Activated naive CD4-positive, alpha-beta T cell (primary cell): ENCODE measurements around the gene PRRC2A.
"Not testable (repeated sequence)": the region's sequence is repeated elsewhere in the genome, so short reads cannot be mapped to it uniquely, and the experiment has no call there.

Experiments used
- DNase-seq, 4 experiments: peaks; one replicate each; lab custom pipeline; 2025; lab: John Stamatoyannopoulos, UW

PRRC2A gene

GRCh38 chr6:31586008-31586407, 34.5 kb upstream of the PRRC2A start, which contains the start of gene LST1:
Gene LST1, plus strand, starts transcription at chr6:31586277. Its CDS starts 1,023 bp downstream, at chr6:31587300.
- no peak for DNase-seq

- no peak for DNase-seq
Measured at GRCh38 chr6:31586599-31587281, 33.8 kb upstream of the PRRC2A start.

- DNase-seq: no peak
Measured at GRCh38 chr6:31587791-31588777, 32.4 kb upstream of the PRRC2A start.

GRCh38 chr6:31588871-31589650, 31.5 kb upstream of the PRRC2A start:
- no peak for DNase-seq

GRCh38 chr6:31590691-31591090, 29.8 kb upstream of the PRRC2A start:
- not testable (repeated sequence) for DNase-seq

- no peak for DNase-seq
Measured at GRCh38 chr6:31592396-31592771, 28.1 kb upstream of the PRRC2A start.

- DNase-seq: peak in 1 of 4 experiments; percentile 14
Measured at GRCh38 chr6:31597006-31597405, 23.5 kb upstream of the PRRC2A start.

- DNase-seq: no peak
Measured at GRCh38 chr6:31607317-31607716, 13.2 kb upstream of the PRRC2A start.

GRCh38 chr6:31609519-31610406, 10.8 kb upstream of the PRRC2A start:
- DNase-seq: no peak

- DNase-seq: no peak
Measured at GRCh38 chr6:31610968-31611367, 9.5 kb upstream of the PRRC2A start.

GRCh38 chr6:31614075-31614619, 6.4 kb upstream of the PRRC2A start:
- DNase-seq: no peak

- DNase-seq: no peak
Measured at GRCh38 chr6:31614684-31615578, 5.6 kb upstream of the PRRC2A start, which contains the start of gene AIF1. Gene AIF1, plus strand, starts transcription at chr6:31615234. Its CDS starts 96 bp downstream, at chr6:31615330.

- peak in 2 of 4 experiments; percentile 9 to 15 for DNase-seq
Measured at GRCh38 chr6:31615748-31616147, 4.8 kb upstream of the PRRC2A start.

- DNase-seq: no peak
Measured at GRCh38 chr6:31617010-31617409, 3.5 kb upstream of the PRRC2A start.

GRCh38 chr6:31619805-31620585, 520 bp upstream of the PRRC2A start:
- DNase-seq: peak; percentile 98 to 99 (median 98)

GRCh38 chr6:31621320-31621939, 915 bp downstream of the PRRC2A start:
- DNase-seq: no peak

- DNase-seq: no peak
Measured at GRCh38 chr6:31621991-31622390, 1.5 kb downstream of the PRRC2A start.

- no peak for DNase-seq
Measured at GRCh38 chr6:31622684-31623091, 2.2 kb downstream of the PRRC2A start.
